Astrocyte (in vitro differentiated cells and primary cell): Measurements from ENCODE around the gene RTN4. TPM values are rescaled to one million over a fixed set of nuclear protein-coding genes. Genes with fewer than 3 reads are reported as not detected.
"Not testable (repeated sequence)": the region's sequence is repeated elsewhere in the genome, so short reads cannot be mapped to it uniquely, and the experiment has no call there.

ENCODE experiments used
- DNase-seq: peaks from one replicate; pipeline ENCODE4 v3.0.0-alpha.2; 2010; ENCODE audit warnings: low read depth
- FAIRE-seq: peaks from 2 replicates; lab custom pipeline; 2011; peaks lifted over from hg19 to GRCh38; lab: Jason Lieb, UNC
- H2AFZ ChIP-seq: 2 replicates; pipeline ENCODE4 v1.6.0; 2012; ENCODE audit warnings: low read depth, low read length, inconsistent platforms
- H3K27ac ChIP-seq: 2 replicates; pipeline ENCODE4 v1.5.1; 2011; ENCODE audit warnings: low read depth, low read length, inconsistent platforms
- H3K27me3 ChIP-seq: 2 replicates; pipeline ENCODE4 v1.6.0; 2011; ENCODE audit warnings: low read length, inconsistent platforms; ENCODE audit not compliant: insufficient read depth
- H3K36me3 ChIP-seq: 2 replicates; pipeline ENCODE4 v1.5.1; 2011; ENCODE audit warnings: low read length, inconsistent platforms; ENCODE audit not compliant: insufficient read depth
- H3K4me1 ChIP-seq: 2 replicates; pipeline ENCODE4 v1.5.1; 2011; ENCODE audit warnings: low read length, inconsistent platforms; ENCODE audit not compliant: insufficient read depth
- H3K4me2 ChIP-seq: 2 replicates; pipeline ENCODE4 v1.6.0; 2012; ENCODE audit warnings: low read length, inconsistent platforms
- H3K4me3 ChIP-seq: 2 replicates; pipeline ENCODE4 v1.5.1; 2011; ENCODE audit warnings: low read depth, mild to moderate bottlenecking, low read length, inconsistent platforms; ENCODE audit not compliant: insufficient read depth
- H3K79me2 ChIP-seq: 2 replicates; pipeline ENCODE4 v1.6.0; 2012; ENCODE audit warnings: mild to moderate bottlenecking, low read length, inconsistent platforms; ENCODE audit not compliant: insufficient read depth
- H3K9ac ChIP-seq: 2 replicates; pipeline ENCODE4 v1.6.0; 2012; ENCODE audit warnings: mild to moderate bottlenecking, low read length, inconsistent platforms
- H3K9me3 ChIP-seq: 2 replicates; pipeline ENCODE4 v1.5.1; 2012; ENCODE audit warnings: low read depth, mild to moderate bottlenecking, low read length, inconsistent platforms; ENCODE audit not compliant: insufficient read depth
- H4K20me1 ChIP-seq: 2 replicates; pipeline ENCODE4 v1.6.0; 2012; ENCODE audit warnings: low read length, inconsistent platforms; ENCODE audit not compliant: insufficient read depth
- H3K27ac Mint-ChIP-seq: one replicate; pipeline ENCODE4 v1.8.0; 2021; ENCODE audit warnings: mild to moderate bottlenecking, mixed read lengths; ENCODE audit not compliant: unreplicated experiment
- H3K27me3 Mint-ChIP-seq: one replicate; pipeline ENCODE4 v1.8.0; 2021; ENCODE audit warnings: low read depth, mixed read lengths; ENCODE audit not compliant: unreplicated experiment
- H3K36me3 Mint-ChIP-seq: one replicate; pipeline ENCODE4 v1.8.0; 2021; ENCODE audit warnings: low read depth, mixed read lengths; ENCODE audit not compliant: unreplicated experiment
- H3K4me1 Mint-ChIP-seq: one replicate; pipeline ENCODE4 v1.8.0; 2021; ENCODE audit warnings: low read depth, mixed read lengths; ENCODE audit not compliant: unreplicated experiment
- H3K4me3 Mint-ChIP-seq: one replicate; pipeline ENCODE4 v1.8.0; 2021; ENCODE audit warnings: mild to moderate bottlenecking, moderate library complexity, mixed read lengths; ENCODE audit not compliant: unreplicated experiment
- H3K9me3 Mint-ChIP-seq: one replicate; pipeline ENCODE4 v1.8.0; 2021; ENCODE audit warnings: mild to moderate bottlenecking, mixed read lengths; ENCODE audit not compliant: unreplicated experiment
- CTCF ChIP-seq: IDR thresholded peaks from 2 replicates; pipeline ENCODE4 v1.5.1; 2011; ENCODE audit warnings: low read depth, mild to moderate bottlenecking, inconsistent platforms, low read length, moderate library complexity; ENCODE audit not compliant: insufficient read depth
- EZH2 ChIP-seq: IDR thresholded peaks from 2 replicates; pipeline ENCODE4 v1.6.1; 2012; ENCODE audit warnings: mild to moderate bottlenecking, low read length, inconsistent platforms; ENCODE audit not compliant: insufficient read depth
- total RNA-seq: library from RNA; stranded (reverse); gene quantifications from 2 replicates; pipeline ENCODE4 v1.2.1, GENCODE V29; 2021

The RTN4 gene
- total RNA-seq, 1 donor from 2014 or later = 541 TPM

GRCh38 chr2:55056024-55056521 is 5.8 kb upstream of the RTN4 start:
- no peak overlapping the region for H3K4me2 ChIP-seq
- Mint-ChIP-seq H3K27me3 (no peaks in the 10 kb centered on the region), H3K27ac (peak overlapping the region; percentile 24), H3K4me1 (peaks cover 14% of the 10 kb centered on the region), H3K9me3 (no peaks in the 10 kb centered on the region), H3K36me3 (peaks cover 3% of the 10 kb centered on the region), H3K4me3 (no peak overlapping the region)
- no peaks in the 10 kb centered on the region for H3K36me3 ChIP-seq
- no peak overlapping the region for H3K9ac ChIP-seq
- H3K4me1 ChIP-seq = peaks cover 20% of the 10 kb centered on the region
- DNase-seq (no peak), FAIRE-seq (no peak)
- no peak overlapping the region for H2AFZ ChIP-seq
- TF ChIP-seq EZH2 = no peak
- TF ChIP-seq CTCF = no peak
- no peaks in the 10 kb centered on the region for H3K9me3 ChIP-seq
- no peaks in the 10 kb centered on the region for H4K20me1 ChIP-seq
- H3K27me3 ChIP-seq = no peaks in the 10 kb centered on the region
- peaks cover 3% of the 10 kb centered on the region for H3K79me2 ChIP-seq
- no peak overlapping the region for H3K27ac ChIP-seq
- no peak overlapping the region for H3K4me3 ChIP-seq

- no peak overlapping the region for H3K27ac ChIP-seq
- H2AFZ ChIP-seq = no peak overlapping the region
- H3K4me2 ChIP-seq = no peak overlapping the region
- no peak overlapping the region for H3K4me3 Mint-ChIP-seq
- peaks cover 20% of the 10 kb centered on the region for H3K4me1 ChIP-seq
- no peak overlapping the region for H3K9ac ChIP-seq
- no peak overlapping the region for H3K4me3 ChIP-seq
- no peaks in the 10 kb centered on the region for H3K9me3 Mint-ChIP-seq
- no peaks in the 10 kb centered on the region for H3K27me3 Mint-ChIP-seq
- H3K4me1 Mint-ChIP-seq = peaks cover 12% of the 10 kb centered on the region
- no peaks in the 10 kb centered on the region for H3K36me3 ChIP-seq
- FAIRE-seq = no peak
- H3K27me3 ChIP-seq = no peaks in the 10 kb centered on the region
- peaks cover 14% of the 10 kb centered on the region for H3K79me2 ChIP-seq
- no peak for DNase-seq
- no peak overlapping the region for H3K27ac Mint-ChIP-seq
- H3K36me3 Mint-ChIP-seq = peaks cover 2% of the 10 kb centered on the region
- peaks cover under 1% of the 10 kb centered on the region for H4K20me1 ChIP-seq
- no peaks in the 10 kb centered on the region for H3K9me3 ChIP-seq
- TF ChIP-seq CTCF (no peak), EZH2 (no peak)
These were observed 4.0 kb upstream of the RTN4 start for GRCh38 chr2:55054106-55054875.

DNA sequence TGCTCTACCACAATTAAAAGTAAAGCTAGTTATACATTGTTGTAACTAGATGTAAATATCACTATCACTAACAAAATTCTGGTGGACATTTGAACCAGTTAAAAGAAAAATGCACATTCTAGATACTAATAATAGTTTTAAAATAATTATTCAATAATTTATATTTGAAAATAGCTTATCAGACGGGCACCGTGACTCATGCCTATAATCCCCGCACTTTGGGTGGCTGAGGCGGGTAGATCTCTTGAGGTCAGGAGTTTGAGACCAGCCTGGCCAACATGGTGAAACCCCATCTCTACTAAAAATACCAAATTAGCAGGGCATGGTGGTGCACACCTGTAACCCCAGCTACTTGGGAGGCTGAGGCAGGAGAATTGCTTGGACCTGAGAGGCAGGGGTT is 3.0 kb upstream of the RTN4 start:
- H3K4me3 ChIP-seq, FAIRE-seq, H2AFZ ChIP-seq, H3K9ac ChIP-seq, H3K27ac Mint-ChIP-seq, H3K27me3 ChIP-seq, H3K27ac ChIP-seq, H3K4me2 ChIP-seq, H3K9me3 ChIP-seq, H3K4me3 Mint-ChIP-seq, H3K27me3 Mint-ChIP-seq, H3K36me3 ChIP-seq, DNase-seq, H3K36me3 Mint-ChIP-seq, H3K9me3 Mint-ChIP-seq: not testable (repeated sequence)
- H3K4me1 Mint-ChIP-seq = peaks cover 12% of the 10 kb centered on the region
- peaks cover 11% of the 10 kb centered on the region for H4K20me1 ChIP-seq
- H3K79me2 ChIP-seq = peaks cover 24% of the 10 kb centered on the region
- H3K4me1 ChIP-seq = peaks cover 20% of the 10 kb centered on the region
